WERI-Rb-1 (cell line): ENCODE measurements around the gene VIM.

Experiments used
- DNase-seq: peaks from one replicate; pipeline ENCODE4 v3.0.0-alpha.2; 2020
- H3K27ac ChIP-seq: fragments of 250-450 bp; sonication (Bioruptor Pico); 2 replicates; pipeline ENCODE4 v1.5.1; 2020; ENCODE audit warnings: mild to moderate bottlenecking, moderate library complexity
- H3K27me3 ChIP-seq: fragments of 250-450 bp; sonication (Bioruptor Pico); 2 replicates; pipeline ENCODE4 v1.5.1; 2021; ENCODE audit warnings: mild to moderate bottlenecking, low read depth, moderate library complexity; ENCODE audit not compliant: insufficient read depth, severe bottlenecking
- H3K36me3 ChIP-seq: fragments of 250-450 bp; sonication (Bioruptor Pico); 2 replicates; pipeline ENCODE4 v1.5.1; 2020; ENCODE audit warnings: mild to moderate bottlenecking, moderate library complexity
- H3K4me3 ChIP-seq: 2 replicates; pipeline ENCODE4 v1.5.1; 2011; ENCODE audit warnings: low read depth, mild to moderate bottlenecking, control low read depth, low read length
- H3K9me3 ChIP-seq: fragments of 250-450 bp; sonication (Bioruptor Pico); 2 replicates; pipeline ENCODE4 v1.5.1; 2021; ENCODE audit warnings: mild to moderate bottlenecking, moderate library complexity; ENCODE audit not compliant: severe bottlenecking
- TF ChIP-seq, protein P1 (sequence below): IDR thresholded peaks from 2 replicates; pipeline ENCODE4 v1.5.1; 2011; ENCODE audit warnings: low read depth, mild to moderate bottlenecking, control low read depth, inconsistent platforms, low read length

The VIM gene

DNA sequence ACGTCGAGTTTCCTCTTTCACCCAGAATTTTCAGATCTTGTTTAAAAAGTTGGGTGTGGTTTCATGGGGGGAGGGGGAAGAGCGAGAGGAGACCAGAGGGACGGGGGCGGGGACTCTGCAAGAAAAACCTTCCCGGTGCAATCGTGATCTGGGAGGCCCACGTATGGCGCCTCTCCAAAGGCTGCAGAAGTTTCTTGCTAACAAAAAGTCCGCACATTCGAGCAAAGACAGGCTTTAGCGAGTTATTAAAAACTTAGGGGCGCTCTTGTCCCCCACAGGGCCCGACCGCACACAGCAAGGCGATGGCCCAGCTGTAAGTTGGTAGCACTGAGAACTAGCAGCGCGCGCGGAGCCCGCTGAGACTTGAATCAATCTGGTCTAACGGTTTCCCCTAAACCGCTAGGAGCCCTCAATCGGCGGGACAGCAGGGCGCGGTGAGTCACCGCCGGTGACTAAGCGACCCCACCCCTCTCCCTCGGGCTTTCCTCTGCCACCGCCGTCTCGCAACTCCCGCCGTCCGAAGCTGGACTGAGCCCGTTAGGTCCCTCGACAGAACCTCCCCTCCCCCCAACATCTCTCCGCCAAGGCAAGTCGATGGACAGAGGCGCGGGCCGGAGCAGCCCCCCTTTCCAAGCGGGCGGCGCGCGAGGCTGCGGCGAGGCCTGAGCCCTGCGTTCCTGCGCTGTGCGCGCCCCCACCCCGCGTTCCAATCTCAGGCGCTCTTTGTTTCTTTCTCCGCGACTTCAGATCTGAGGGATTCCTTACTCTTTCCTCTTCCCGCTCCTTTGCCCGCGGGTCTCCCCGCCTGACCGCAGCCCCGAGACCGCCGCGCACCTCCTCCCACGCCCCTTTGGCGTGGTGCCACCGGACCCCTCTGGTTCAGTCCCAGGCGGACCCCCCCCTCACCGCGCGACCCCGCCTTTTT lies at the start of gene VIM:
Gene VIM, plus strand, starts transcription at position 151 of the 925 bp plus-strand sequence. CDS start 1,182 bp downstream, outside the sequence.
- Histone ChIP-seq H3K27ac (no peak within 1 kb of the TSS), H3K27me3 (no peaks in the 10 kb centered on the region), H3K4me3 (peak within 1 kb of the TSS; percentile 74), H3K9me3 (no peaks in the 10 kb centered on the region), H3K36me3 (no peaks in the 10 kb centered on the region)
- TF ChIP-seq, protein P1, sequence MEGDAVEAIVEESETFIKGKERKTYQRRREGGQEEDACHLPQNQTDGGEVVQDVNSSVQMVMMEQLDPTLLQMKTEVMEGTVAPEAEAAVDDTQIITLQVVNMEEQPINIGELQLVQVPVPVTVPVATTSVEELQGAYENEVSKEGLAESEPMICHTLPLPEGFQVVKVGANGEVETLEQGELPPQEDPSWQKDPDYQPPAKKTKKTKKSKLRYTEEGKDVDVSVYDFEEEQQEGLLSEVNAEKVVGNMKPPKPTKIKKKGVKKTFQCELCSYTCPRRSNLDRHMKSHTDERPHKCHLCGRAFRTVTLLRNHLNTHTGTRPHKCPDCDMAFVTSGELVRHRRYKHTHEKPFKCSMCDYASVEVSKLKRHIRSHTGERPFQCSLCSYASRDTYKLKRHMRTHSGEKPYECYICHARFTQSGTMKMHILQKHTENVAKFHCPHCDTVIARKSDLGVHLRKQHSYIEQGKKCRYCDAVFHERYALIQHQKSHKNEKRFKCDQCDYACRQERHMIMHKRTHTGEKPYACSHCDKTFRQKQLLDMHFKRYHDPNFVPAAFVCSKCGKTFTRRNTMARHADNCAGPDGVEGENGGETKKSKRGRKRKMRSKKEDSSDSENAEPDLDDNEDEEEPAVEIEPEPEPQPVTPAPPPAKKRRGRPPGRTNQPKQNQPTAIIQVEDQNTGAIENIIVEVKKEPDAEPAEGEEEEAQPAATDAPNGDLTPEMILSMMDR, result no peak
- peak; percentile 34 for DNase-seq

GRCh38 chr10:17179002-17179401 lies 49.0 kb upstream of the VIM start:
- Histone ChIP-seq H3K36me3 (no peaks in the 10 kb centered on the region), H3K4me3 (no peak overlapping the region), H3K9me3 (no peaks in the 10 kb centered on the region), H3K27me3 (no peaks in the 10 kb centered on the region), H3K27ac (no peak overlapping the region)
- TF ChIP-seq, protein P1, result no peak
- DNase-seq, result no peak

GRCh38 chr10:17181110-17181509 lies 46.9 kb upstream of the VIM start:
- Histone ChIP-seq H3K9me3 (no peaks in the 10 kb centered on the region), H3K4me3 (no peak overlapping the region), H3K36me3 (no peaks in the 10 kb centered on the region), H3K27me3 (no peaks in the 10 kb centered on the region), H3K27ac (no peak overlapping the region)
- TF ChIP-seq, protein P1, result no peak
- no peak for DNase-seq

DNA sequence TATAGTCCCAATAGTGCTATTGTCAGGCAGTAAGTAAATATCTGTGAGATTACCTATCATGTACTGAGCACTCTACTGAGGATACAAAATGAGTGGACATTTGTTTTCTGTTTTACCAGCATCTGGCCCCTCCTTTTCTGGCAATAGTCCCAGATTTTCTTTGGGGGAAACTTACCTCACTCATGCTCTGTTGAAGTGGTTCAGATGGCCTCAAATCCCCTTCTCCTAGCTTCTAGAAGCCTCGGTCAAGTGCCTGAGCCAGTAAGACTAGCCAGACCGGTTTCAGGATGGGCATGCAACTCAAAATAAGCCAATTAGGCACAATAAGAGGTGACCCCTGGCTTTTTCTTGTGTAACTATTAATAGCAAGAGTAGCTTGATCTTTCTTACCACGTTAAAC lies 46.3 kb upstream of the VIM start:
- no peak overlapping the region for H3K27ac ChIP-seq
- no peaks in the 10 kb centered on the region for H3K36me3 ChIP-seq
- TF ChIP-seq, protein P1, result no peak
- H3K27me3 ChIP-seq, result no peaks in the 10 kb centered on the region
- no peak overlapping the region for H3K4me3 ChIP-seq
- no peak for DNase-seq
- no peaks in the 10 kb centered on the region for H3K9me3 ChIP-seq

- DNase-seq, result no peak
- Histone ChIP-seq H3K4me3 (no peak overlapping the region), H3K27me3 (no peaks in the 10 kb centered on the region), H3K36me3 (no peaks in the 10 kb centered on the region), H3K9me3 (no peaks in the 10 kb centered on the region), H3K27ac (no peak overlapping the region)
- TF ChIP-seq, protein P1, result no peak
Measured at GRCh38 chr10:17183110-17183509, 44.9 kb upstream of the VIM start.
